NCI-H524 treated with DMSO at 0.1 percent for 48 hours (cell line): ENCODE results near the gene MAPK10.
"Not testable (repeated sequence)": the region's sequence is repeated elsewhere in the genome, so short reads cannot be mapped to it uniquely, and the experiment has no call there.

Source experiments
- DNase-seq: peaks from one replicate; lab custom pipeline; 2025; lab: John Stamatoyannopoulos, UW

MAPK10 gene

DNA sequence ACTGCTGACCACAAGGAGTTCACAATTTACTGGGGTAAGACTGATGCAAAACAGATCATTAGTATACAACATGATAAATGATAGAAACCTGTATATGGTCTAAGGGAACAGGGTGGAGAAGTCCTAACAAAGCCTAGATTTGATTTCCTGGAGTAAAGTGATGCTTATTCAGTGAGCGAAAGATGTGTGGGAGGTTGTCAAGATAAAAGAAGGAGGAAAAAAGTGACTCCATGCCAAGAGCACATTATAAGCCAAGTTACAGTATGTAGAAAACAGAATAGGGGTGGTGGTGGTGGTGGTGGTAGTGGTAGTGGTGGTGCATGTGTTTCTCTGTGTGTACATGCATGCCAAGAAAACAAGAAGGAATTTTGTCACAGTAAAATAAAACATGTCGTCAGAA, 325.2 kb downstream of the MAPK10 start:
- DNase-seq = no peak

DNA sequence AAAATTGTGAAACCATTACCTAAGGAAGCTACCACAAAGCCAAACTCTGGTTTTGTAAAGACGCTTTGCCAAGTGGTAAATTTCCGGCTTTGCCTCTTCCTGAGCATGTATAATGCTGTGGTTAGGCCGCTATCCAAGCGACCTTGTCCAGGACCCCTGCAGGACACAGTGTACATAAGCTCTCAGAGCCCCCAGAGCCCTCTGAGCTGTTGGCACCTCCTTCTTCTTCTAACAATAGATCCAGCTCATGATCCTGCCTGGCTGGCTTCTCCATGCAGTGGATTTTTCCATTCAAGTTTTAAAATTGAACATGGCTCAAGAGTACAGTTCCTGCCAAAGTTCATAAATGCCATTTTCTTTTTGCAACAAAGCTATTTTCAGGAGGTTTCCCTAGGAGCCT, 326.7 kb downstream of the MAPK10 start:
- DNase-seq = no peak

DNA sequence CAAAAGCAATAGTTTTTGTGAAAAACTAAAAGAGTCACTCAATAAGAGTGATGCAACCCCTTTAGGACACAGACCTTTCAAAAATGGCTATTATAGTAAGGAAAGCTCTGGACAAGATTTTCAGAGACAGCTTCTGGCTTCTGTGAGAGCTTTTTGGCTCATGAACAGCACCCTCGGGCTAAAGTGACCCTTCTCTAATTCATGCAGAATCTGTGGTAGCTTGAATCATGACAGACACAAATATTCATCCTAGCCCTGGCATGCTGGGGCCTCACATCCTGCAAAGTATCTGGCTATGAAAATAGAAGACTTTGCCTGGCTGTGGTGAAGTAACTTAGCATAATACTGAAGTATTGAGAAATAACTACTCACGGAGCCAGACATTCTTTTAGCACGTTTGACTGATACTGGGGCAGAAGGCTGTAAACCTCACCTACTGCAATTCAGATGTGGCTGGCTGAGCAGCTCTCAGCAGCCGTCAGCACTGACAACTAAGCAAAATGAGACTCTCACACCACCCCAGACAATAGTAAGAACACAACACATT, 327.3 kb downstream of the MAPK10 start:
- no peak for DNase-seq

DNA sequence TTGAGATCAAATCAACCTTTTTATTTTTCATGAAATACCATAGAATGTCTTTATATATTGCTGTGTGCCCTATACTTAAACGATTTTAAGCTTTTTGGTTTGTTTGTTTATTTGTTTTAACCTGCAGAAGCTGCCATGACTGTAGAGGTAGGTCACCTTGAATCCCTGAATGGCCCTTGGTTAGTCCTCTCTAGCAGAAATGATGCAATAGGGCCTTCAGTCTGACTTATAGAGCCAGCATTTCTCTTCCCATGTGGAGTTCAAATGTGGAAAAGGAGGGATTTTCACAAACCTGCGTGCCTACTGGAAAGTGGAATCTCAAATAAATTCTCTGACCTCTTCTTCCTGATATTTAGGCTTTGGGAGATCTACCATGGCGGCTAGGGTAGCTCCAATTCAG, 327.9 kb downstream of the MAPK10 start:
- DNase-seq = no peak

DNA sequence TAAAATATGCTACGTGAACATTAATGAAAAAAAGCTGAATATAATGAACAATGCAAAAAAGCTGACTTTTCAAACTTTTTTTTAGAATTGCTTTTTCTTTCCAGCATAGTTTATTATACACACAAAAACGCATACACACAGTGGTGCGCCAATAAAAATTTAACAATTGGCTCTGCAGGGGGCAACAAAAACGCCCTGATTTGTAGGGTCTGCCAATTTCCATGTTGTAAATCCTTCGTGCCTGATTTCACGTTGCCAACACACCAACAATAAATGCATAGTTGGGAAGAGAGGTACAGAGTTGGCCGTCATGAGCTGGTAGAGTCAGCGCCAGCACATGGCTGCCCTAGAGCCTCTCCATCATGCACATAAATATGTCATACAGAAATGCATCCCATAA, 333.1 kb downstream of the MAPK10 start:
- no peak for DNase-seq

DNA sequence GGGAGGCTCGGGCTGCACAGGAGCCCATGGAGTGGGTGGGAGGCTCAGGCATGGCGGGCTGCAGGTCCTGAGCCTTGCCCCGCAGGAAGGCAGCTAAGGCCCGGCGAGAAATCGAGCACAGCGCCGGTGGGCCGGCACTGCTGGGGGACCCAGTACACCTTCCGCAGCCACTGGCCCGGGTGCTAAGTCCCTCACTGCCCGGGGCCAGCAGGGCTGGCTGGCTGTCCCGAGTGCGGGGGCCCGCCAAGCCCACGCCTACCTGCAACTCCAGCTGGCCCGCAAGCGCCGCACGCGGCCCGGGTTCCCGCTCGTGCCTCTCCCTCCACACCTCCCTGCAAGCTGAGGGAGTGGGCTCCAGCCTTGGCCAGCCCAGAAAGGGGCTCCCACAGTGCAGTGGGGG, 338.2 kb downstream of the MAPK10 start:
- DNase-seq = not testable (repeated sequence)

DNA sequence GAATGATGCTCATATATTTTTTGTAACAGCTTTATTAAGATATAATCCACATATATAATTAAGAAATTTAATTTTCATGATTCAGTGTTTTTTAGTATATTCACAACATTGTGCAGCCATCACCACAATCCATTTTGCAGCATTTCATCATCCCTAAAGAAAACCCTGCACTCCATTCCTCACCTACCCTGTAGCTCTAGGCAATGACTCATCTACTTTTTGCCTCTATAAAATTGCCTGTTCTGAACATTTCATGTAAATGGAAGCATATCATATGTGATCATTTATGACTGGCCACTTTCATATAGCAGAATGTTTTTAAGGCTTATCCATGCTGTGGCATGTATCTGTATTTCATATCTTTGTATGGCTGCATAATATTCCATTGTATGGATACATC, 339.9 kb downstream of the MAPK10 start:
- no peak for DNase-seq

DNA sequence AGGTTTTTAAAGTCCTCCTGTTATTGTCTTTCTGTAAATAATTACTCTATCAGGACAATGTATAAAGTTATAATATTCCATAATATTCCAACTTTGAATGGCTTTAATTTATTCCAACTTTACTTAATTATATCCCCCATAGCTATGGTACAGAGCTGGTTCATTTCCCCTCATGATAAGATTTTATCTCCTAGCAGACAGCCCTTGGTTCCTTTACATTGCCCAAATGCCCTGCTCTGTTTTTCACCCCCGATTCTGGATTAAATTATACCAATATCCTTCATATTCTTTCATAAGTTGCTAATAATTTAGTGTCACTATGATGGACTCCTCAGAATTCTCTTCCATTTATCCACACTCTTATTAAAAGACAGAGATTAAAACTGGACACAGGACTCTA, 340.5 kb downstream of the MAPK10 start:
- no peak for DNase-seq

DNA sequence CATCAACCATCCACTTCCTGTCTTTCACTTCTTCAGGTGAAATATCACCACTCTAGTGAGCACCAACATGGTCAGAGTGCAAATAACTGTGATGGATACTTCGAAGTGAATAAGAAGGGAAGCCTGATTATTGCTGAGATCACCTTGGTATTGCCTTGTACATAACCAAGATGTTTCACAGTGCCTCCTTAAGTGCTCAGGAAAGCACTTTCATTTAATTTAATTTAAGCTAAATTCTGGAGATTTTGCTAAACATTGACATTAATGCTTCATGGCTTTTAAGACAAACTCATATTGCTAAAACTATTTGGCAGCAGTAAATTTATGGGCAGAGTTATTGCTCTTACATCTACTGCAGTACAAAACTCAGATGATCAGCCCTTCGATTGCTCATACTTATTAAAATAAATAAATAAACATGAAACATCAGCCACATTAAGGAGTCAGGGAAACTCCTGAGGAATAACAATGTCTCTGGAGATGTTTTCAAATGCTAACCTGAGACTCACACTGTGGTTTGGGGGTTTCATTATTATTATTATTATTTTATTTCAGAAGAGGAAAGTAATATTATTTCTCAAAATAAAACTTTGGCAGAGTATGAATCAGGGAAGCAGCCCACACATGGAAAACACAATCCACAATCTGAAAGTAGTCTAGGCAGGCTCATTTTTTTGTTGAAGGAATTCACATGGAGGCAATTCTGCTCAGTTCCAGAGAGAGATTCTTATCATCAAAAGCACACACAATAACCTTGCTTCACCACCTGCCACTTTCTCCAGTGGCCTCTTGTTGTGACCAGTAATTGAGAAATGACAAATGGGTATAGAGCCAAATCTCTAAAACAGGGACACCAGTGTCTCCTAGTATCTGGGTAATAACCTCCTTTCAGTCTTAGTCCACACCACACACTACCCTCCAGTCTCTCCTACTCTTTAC, 344.2 kb downstream of the MAPK10 start:
- DNase-seq = no peak

DNA sequence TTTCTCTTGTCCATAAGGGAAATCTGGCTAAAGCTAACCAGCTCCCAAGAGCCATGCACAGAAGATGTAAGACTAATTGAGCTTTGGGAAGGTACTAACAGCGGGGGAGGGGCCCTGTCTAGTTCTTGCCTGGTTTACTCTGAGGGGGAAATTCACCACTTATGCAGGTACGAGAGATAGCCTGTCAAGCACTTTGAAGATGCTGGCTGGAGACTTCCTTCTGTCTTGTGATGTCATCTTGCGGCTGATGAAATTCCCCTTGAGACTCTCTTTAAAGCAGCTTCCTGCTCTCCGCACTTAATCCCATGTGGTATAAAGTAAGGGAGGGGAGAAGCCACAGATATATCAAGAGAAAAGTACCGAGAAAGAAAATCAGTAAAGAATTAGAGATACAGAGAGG, 345.3 kb downstream of the MAPK10 start:
- peak; percentile 3 for DNase-seq

DNA sequence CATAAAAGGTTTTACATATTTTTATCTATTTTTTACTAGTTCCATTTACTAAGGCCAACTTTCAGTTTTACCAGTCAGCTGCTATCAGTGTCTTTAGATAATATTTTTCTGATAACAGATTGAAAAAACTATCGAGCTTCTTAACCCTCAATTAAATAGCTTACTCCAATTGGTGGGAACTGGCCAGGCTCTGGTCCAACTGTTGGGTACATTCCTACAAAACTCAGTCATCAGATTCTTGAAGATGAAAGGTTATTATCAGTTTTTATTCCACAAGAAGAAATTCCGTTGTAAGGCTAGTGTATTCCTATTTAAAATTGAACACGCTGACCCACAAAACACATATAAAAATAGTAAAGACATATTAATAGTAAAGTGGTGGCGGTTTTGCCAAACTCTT, 346.2 kb downstream of the MAPK10 start:
- DNase-seq = no peak

DNA sequence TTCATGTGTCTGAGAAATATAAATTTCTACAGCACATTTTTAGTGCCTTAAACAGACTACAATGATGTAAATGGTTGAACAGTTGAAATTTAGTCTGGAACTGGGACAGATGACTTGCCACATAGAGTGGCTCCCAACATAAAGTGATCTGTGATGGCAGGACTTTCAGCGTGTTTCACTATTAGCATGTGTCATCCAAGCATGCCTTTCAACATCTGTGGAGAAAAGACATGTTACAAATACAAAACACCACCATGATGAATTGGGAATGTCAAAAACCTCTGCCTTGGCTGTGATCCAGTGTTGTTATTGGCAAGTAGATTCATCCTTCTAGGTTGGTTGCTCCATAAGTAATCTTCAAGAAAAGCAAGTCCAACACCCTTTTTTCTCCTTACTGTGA, 348.7 kb downstream of the MAPK10 start:
- no peak for DNase-seq

DNA sequence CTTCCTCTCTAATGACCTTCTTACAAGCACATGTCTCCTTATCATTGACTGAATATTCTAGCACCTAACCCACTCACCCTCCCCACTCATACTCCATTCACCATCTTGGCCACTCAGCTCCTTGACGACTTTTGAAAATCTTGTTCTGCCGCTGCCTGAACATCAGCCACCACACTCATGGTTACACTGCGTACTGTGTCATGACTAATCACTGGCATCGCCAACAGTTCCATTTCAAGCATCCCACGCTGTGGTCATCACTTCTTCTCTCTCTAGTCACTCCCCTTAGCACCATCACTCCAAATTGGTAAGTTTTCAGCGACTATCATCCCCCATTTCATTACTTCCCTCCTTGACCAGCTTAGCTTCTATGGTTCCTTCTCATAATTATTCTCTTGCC, 352.8 kb downstream of the MAPK10 start:
- no peak for DNase-seq

DNA sequence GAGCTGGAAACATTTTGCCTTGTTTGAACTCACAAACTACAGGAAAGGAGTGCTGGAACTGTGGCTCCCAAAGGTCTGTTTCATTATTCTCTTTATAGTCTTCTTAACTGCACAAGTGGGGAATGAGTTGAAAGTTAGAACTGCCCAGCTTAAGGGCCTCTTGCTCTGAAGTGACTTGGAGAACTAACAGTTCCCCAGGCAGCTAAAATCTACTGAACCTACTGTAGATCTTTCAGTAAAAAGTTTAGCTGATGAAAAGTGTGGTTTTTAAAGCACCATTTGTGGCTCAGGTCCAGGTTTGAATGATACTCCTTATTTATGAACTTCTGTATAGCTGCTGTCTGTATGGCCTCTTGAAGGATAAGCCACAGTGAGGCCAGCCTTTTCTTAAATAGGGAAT, 353.8 kb downstream of the MAPK10 start:
- no peak for DNase-seq

DNA sequence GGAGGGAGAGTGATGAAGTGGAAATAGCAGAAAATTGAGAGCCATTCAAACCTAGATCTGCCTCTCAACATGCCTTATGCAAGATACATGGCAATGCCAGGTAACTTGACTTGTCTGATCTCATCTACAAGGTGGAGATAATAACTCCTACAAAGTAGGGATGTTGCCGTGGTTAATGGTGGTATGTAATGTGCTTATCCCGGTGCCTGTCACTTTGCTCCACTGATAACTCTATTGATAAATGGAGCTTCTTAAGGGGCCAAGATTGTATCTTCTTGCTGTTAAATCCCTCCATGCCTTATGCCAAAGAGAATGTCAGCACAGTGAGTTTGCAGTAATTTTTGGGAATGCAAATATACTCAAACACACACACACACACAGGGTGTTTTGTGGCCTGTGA, 355.8 kb downstream of the MAPK10 start:
- no peak for DNase-seq

DNA sequence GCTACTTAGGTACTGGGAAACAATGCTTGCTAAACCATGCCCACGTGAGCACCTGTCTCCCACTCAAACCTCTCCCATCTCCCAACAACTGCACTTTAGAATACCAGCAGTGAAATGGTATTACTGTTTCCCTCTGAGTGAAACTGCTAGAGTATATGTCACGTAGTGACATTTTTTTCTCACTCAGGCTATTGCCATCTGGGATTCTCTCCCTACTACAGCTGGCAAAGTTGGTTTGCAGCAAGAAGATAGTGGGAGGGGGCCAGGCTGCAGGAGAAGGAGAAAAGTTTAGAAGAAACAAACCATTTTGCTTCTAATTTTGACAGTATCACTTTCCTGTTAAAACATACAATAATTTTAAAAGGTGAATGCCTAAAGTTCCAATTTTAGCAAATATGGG, 358.3 kb downstream of the MAPK10 start:
- DNase-seq = no peak

DNA sequence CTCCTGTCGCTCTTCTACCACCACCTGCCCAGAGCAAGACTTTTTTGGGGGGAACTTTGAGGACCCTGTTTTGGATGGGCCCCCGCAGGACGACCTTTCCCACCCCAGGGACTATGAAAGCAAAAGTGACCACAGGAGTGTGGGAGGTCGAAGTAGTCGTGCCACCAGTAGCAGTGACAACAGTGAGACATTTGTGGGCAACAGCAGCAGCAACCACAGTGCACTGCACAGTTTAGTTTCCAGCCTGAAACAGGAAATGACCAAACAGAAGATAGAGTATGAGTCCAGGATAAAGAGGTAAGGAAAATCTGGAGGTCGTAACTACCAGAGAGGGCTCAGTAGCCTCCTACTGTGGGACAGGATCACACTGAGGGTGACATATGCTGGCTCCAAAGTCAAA, 364.5 kb downstream of the MAPK10 start:
- DNase-seq = no peak

DNA sequence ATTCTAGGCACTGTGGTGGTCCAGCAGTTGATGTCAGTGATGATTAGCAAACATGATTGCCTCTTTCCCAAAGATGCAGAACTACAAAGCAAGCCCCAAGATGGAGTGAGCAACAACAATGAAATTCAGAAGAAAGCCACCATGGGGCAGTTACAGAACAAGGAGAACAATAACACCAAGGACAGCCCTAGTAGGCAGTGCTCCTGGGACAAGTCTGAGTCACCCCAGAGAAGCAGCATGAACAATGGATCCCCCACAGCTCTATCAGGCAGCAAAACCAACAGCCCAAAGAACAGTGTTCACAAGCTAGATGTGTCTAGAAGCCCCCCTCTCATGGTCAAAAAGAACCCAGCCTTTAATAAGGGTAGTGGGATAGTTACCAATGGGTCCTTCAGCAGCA, 365.3 kb downstream of the MAPK10 start:
- no peak for DNase-seq

DNA sequence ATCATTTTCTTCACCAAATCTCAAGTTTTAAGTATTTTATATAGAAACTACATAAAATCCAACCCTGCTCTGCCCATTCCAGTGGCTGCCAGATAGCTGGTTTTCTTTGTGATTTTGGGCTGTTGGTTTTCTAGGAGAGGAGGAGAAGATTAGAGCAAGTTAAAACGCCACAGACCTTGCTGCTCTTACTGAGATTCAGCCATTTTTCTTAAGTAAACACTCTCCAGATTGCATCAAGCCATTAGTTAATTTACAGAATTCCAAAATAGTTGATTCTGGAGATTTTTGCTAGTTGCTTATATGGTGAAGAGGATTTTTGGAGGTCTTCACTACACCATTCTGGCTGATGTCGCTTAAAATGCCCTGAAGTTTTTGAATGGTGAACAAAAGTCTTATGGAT, 366.2 kb downstream of the MAPK10 start:
- DNase-seq = no peak

DNA sequence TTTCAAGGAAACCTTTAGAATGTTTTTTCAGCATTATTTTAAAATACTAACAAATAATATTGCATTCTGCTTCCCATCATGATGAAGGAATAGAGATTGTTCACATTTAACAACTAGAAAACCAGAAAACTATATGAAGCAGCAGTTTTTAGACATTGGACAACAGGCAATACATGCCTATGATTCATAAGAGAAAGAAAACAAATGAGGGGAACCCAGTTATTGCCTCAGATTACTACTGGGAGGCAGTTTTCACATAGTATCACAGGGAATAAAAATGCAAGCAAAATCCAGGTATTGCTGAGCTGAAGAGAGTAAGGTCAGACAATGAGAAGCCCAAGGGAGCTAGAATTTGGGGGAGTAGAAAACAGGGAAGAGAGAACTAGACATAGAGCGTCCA, 373.6 kb downstream of the MAPK10 start:
- DNase-seq = no peak

DNA sequence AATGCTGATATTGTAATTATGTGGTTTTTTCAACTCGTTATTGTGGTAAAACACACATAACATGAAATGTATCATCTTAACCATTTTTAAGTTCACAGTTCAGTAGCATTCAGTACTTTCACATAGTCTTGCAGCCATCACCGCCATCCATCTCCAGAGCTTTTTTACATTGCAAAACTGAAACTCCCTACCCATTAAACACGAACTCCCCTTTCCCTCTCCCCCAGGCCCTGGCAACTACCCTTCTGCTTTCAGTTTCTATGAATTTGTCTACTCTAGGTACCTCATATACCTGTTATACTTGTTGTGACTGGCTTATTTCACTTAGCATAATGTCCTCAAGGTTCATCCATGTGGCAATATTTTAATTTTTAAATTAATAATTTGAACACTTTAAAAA, 380.6 kb downstream of the MAPK10 start:
- no peak for DNase-seq

DNA sequence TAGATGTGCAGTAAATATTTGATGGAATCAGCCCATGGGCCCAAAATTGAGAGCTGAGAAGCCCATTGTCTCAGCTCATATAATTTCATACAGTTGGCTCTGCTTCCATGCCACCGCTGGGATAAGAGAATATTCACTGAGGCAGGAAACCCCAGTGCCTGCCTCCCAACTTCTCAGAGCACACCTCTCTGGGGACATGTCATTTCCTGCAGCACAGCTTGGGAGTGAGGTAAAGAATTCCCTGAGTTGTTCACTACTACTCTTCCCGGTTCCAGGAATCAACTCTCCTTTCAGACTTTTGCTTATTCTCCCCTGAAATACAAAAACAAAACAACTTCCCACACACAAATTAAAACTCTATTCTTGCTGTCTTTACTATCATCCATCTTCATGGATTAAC, 389.3 kb downstream of the MAPK10 start:
- DNase-seq = no peak

DNA sequence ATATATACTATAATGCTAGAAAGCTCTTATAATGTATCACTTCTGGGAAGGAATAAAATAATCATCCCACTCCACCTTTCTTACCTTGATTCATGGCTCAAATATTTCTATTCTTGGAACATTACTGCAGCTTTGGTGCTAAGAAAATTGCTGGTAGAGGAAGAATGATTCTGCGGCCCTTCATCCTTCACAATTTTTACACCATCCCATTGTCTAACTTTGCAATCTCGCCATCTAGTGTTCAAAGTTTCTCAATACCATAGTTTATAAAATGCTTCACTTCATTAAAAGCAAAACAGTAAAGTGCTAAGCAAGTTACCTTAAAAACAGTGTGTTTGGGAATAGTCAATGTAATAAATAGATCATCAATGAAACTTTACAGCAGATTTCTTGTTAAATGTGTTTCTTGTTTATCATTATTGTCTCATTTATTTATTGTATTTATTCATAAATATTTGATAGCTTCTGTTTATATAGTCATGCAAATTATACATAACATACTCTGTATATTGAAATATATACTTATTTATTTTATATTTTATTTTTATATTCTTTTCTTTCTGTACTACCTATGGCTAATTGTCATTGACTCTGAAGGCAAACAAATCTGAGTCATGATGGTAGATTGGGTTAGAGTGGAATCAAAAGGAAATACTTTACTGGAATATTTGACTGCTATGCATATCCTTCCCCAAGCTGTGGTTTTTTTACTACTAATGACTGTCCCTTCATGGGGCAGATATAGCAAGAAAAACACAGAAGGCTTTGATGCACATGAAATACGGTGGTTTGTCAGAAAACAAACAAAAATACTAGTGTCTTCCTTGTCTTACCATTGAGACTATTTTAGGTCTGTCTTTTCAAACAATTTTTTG, 390.7 kb downstream of the MAPK10 start:
- DNase-seq = no peak
